GM21786 (cell line): Measurements from ENCODE around the gene TECTA.

Experiments used
- ATAC-seq: cut with Tn5 transposase; IDR thresholded peaks from one replicate; pipeline ENCODE4 v1.9.1; 2021; ENCODE audit not compliant: unreplicated experiment

Gene TECTA

DNA sequence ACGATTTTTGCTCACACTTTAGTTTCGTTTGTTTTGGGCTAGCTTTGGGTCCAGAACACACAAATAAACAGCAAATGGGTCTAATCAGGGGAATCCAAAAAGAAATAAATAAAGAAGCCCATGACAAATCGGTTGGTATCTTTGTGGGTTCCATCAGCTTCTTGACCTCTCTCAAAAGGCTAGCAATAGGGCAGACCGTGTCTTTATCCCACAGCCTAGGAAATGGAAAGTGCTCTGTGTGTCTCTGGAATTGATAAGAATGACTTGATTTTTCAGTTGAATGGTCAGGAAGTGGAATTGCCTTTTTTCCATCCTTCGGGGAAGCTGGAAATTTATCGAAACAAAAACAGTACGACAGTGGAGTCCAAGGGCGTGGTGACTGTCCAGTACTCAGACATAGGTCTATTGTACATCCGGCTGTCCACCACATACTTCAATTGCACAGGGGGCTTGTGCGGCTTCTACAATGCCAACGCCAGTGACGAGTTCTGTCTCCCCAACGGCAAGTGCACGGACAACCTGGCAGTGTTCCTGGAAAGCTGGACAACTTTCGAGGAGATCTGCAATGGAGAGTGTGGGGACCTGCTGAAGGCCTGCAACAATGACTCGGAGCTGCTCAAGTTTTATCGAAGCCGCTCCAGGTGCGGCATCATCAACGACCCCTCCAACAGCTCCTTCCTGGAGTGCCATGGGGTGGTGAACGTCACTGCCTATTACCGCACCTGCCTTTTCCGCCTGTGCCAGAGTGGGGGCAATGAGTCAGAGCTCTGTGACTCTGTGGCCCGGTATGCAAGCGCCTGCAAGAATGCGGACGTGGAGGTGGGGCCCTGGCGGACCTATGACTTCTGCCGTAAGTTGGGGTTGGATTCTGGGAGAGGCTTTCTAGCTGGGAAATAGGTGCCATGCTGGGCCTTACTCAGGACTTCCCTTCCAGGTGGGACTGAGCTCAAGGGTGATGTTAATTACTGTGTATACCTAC is 28.6 kb downstream of the TECTA start:
- no peak for ATAC-seq

DNA sequence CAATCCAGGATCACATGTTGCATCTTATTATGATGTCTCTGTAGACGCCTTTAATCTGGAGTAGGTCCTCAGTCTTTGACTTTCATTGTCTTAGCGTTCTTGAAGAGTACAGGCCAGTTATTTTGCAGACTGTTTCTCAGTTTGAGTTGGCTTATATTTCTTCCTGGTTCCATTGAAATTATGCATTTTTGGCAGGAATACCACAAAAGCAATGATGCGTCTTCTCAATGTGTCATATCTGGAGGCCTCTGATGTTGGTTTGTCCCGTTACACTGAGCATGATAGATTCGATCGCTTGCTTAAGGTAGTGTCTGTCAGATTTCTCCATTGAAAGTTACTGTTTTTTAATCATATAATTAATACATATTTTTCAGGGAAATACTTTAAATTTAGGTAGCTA is 30.6 kb downstream of the TECTA start:
- ATAC-seq = no peak

DNA sequence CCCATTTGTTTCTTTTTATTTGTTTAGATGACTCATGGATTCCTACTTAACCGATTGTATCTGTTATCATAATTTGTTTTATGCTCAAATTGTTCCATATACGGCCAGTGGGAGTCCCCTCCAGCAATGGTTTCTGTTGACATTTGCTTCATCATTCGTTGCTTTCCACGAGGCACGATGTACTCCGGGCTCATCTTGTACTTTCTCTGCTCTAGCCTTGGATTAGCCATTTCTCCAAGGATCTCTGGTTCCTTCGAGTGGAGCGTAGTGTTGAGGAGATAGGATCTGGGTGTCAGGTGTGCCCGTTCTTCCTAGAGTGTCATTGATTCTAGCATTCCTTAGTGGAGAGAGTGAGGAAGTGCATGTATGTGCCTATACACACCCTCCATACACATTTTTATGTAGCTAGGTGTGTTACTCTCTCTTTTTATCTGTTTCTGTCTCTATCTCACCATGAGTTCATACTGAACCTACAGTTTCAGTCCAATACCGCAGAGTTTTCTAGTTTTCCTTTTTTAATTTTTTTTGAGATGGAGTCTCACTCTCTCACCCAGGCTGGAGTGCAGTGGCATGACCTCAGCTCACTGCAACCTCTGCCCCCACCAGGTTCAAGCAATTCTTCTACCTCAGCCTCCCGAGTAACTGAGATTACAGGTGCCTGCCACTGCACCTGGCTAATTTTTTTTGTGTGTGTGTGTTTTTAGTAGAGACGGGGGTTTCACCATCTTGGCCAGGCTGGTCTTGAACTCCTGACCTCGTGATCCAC is 31.4 kb downstream of the TECTA start:
- ATAC-seq = no peak

DNA sequence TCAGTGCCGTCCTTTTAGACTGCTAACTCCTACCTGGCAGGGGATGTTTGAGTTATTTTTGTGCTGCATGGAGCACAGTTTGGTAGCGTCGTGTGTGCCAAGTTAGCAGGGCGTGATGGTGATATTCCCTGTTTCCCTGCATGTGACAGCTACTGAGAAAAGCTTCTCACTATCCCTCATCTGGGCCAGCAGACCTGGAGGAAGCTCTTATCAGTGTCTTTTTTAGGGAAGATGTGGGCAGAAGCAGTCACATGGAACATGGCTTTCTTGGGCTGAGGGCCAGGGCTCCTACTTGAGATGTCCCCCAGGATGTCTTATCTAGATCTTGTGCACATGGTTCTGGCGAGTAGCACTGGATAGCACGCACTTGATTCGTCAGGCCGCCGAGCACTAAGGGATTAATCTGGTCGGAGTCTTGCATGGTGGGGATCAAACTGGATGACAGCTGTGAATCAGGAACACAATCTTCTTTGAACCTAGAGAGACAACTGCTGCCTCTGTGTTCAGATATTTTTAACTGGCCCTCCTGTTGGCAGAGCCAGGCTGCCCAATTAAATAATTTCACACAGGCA is 33.8 kb downstream of the TECTA start:
- ATAC-seq = no peak

DNA sequence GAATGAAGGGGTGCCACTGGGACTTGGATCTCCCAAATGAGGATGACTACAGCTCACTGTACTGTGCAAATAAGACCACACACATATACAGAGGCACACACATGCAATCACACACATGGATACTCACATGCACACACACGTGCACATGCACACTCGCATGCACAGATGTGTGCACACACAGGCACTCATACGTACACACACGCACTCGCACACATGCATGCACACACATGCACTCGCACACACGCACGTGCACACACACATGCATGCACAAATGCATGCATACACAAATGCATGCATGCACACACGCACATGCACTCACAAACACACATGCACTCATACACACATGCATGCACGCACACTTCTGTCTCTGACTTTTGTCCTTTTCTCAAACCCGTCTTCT is 36.0 kb downstream of the TECTA start:
- no peak for ATAC-seq

DNA sequence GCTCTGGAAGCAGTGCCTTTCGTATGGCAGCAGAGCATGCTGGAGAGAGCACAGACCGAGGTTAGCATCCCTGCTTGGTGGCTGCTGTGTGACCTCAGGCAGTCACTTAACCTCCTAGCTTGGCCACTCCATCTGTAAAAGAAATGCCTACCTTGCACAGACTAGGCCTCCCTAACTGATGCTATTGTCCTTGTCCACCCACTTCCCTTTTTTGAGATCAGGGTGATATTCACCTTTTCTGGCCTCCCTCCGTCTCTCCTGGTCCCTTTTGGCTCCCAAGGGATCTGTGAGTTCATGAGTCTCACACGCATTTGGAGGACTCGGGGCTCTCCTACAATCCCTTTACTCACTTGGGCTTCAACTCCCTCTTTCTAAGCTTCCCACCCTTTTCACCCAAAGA is 37.2 kb downstream of the TECTA start:
- ATAC-seq = no peak

DNA sequence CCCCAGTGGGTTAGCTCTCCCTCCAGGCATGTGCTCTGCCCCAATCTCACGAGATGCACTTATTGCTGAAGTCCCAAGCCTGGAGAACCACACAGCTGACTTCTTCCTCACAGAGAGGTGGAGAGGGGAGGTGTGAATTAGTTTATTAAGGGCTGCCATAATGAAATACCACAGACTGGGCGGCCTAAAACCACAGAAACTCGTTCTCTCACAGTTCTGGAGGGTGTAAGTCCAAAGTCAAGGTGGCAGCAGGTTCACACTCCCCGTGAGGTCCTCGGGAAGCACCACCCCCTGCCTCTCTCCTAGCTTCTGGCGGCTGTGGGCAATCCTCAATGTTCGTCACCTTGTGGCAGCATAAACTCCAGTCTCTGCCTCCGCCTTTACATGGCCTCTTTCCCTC is 39.3 kb downstream of the TECTA start:
- ATAC-seq = no peak

DNA sequence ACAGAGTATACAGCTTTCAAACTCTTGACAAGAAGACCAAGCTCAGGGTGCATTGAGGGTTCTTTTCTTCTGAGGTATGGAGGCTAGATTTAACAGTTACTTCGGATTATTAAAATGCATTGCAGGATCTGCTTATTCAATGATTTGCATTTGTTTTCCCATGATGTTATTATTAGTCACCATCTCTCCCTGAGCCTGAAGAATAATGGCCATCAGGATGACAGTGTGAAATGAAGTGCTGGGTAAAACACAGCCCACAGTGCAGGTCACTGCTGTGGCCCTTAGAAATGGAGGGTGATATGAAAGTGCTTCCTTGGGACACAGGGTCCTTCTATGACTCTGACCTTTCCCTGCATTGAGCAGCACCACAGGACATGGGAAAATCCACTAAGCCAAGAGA is 40.0 kb downstream of the TECTA start:
- no peak for ATAC-seq

DNA sequence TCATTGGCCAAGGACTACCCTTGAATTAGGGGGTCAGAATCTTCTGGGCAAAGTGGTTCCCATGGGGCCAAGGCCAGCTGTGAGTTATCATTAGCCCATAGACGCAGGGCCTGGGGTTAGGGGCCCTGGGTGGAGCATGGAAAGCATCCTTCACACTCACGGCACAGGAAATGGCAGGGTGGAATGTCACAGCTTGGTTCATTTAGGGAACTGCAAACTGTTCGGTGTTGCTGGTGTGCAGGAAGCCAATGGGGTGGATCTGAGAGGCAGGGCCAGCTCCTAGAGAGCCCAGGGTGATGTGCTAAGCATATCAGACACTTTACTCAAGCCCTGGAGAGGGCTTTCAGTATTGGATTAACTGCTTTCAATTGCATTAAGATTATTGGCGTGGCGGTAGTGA is 42.9 kb downstream of the TECTA start:
- no peak for ATAC-seq

DNA sequence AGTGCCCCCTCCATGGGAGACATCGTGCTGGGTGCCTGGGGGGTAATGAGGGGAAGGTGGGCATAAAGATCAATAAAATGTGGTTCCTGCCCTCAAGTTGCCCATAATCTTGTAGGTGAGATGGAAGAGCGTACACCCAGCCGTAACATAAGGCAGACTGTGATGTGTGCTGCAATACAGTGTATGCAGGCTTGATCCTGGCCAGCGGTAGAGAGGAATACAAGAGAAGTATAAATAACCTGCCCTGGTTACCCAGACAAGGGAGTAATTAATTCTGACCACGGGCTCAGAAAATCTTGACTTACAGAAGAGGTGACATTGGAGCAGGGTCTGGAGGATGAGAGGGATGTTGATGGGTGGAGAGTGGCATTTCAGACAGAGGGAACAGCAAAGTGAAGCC is 43.7 kb downstream of the TECTA start:
- ATAC-seq = no peak

DNA sequence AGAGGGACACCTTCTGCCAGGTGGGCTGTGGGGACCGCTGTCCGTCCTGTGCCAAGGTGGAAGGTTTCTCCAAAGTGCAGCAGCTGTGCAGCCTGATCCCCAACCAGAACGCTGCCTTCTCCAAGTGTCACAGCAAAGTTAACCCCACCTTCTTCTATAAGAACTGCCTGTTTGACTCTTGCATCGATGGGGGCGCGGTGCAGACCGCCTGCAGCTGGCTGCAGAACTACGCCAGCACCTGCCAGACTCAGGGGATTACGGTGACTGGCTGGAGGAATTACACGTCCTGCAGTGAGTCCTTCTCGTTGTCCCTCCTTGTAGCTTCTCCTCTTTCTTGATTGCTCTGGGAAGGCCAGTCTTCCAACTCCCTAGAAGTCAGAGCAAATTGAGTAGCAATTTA is 44.8 kb downstream of the TECTA start:
- ATAC-seq = no peak

DNA sequence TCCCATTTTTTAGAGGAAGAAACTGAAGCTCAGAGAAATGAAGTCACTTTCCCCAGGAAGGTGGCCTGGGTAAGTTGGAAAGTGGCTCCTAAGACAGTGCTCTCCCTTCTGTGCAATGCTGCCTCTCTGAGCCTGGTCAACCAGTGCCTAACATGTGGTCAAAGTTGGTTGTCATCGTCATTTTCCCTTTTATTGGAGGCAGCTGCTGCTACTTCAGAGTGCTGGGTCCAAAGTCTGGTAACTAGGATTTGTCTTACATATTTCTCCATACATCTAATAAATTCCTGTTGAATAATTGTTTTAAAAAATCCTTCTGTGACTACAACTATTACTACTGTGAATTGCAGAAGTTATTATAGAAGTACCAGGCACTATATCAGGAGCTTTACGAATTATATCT is 48.1 kb downstream of the TECTA start:
- ATAC-seq = no peak

DNA sequence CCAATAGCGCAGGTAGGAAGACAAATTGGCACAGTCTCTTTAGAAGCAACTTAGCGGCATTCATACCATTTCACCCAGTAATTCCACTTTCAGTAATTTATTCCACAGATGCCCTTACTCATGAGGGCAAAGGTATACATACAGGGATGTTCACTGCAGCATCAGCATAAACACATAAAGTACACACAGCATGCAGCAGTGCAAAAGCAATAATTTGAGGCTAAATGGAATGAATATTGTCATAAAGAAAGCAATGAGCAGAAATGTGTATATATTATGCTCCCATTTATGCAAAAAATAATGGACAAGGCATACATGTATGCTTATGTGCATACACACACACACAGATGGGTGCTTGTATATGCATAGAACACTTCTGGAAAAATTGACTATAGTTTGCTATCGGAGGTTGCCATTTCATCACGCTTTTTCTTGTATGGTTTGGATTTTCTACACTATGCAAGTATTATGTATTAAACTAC is 50.2 kb downstream of the TECTA start:
- ATAC-seq = no peak

DNA sequence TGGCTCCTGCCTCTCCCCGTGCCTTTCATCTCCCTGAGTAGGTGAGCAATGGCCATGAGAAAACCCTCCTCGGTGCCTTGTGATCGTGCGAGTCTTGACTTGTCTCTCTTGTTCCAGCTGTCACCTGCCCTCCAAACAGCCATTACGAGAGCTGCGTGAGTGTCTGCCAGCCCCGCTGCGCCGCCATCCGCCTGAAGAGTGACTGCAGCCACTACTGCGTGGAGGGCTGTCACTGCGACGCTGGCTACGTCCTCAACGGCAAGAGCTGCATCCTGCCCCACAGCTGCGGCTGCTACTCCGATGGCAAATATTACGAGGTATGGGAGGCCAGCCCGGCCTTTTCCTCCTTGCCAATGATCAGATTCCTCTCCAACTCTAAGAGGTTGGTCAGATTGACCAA is 51.7 kb downstream of the TECTA start:
- no peak for ATAC-seq

DNA sequence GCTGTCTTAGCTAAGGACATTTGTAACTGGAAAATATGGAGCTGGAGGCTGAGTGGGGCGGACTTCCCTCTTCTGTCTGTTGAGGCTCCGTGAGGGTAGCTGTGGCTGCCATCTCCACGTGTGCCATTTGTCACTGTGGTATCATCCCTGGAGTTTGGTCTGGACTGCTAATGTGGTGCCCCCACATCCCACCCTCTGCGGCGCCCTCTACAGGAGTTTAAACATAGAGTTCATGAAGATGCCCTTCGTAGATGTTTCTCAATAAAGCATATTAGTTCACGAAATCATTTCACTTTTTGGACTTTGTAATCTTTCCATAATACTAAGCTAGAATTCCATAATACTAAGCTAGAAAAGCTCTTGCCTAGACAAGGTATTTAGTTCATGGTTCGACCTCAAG is 52.4 kb downstream of the TECTA start:
- ATAC-seq = no peak

DNA sequence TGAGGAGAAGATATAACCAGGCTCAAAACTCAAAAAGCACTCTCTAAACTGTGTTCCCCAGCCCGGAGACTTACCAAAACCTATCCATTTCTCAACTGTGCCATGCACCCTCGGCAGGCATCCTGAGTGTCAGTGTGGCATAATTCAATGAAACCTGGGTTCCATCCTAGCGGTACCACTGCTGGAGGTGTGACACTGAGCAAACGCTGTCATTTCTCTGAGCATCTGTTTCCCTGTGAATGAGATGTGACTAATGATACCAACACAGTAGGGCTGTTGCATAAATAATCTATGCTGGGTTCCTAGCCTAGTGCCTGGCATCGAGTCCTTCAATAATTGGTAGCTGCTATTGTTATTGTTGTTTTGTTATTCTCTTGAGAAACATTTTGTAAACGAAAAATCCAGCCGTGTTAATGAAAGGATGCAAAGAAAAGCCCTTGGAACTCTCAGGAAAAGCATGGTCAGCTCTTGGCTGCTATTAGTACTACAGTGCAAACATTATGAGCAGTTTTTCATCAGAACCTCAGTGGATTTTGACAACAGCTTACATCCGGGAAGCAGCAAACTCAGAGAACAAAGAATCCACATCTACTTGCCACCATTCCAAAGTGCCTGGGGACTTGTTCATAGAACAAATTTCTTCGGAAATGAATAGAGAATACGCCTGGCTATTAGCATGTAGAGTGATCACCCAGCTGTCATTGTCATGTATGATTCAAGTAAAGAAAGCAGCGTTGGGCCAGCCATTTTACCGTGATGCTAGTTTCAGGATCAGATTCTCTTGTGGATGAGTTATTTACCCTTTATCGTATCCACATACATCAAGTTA is 53.7 kb downstream of the TECTA start:
- no peak for ATAC-seq

DNA sequence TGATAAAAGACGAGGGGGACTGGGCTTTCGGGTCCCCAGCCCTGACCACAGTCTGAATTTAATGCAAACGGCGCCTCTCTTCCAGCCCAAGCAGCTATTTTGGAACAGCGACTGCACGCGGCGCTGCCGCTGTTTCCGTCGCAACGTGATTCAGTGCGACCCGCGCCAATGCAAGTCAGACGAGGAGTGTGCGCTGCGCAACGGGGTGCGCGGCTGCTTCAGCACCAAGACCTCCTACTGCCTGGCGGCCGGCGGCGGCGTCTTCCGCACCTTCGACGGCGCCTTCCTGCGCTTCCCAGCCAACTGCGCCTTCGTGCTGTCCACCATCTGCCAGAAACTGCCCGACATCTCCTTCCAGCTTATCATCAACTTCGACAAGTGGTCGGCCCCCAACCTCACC is 56.7 kb downstream of the TECTA start:
- ATAC-seq = no peak

DNA sequence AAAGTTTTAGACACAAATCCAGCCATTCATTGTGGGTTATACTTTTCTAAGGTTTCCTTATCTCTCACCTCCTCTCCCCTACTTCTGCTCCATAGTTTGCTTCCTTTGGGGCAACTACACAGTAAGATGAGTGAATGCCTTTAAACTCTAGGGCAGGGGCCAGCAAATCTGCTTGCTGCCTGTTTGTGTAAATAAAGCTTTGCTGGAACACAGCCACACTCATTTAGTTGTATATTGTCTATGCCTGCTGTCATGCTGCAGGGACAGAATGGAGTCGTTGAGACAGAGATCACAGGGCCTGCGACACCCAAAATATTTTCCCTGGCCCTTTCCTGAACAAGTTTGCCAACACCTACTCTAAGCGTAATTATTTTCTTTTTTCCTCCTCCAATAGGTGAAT is 58.7 kb downstream of the TECTA start:
- no peak for ATAC-seq

DNA sequence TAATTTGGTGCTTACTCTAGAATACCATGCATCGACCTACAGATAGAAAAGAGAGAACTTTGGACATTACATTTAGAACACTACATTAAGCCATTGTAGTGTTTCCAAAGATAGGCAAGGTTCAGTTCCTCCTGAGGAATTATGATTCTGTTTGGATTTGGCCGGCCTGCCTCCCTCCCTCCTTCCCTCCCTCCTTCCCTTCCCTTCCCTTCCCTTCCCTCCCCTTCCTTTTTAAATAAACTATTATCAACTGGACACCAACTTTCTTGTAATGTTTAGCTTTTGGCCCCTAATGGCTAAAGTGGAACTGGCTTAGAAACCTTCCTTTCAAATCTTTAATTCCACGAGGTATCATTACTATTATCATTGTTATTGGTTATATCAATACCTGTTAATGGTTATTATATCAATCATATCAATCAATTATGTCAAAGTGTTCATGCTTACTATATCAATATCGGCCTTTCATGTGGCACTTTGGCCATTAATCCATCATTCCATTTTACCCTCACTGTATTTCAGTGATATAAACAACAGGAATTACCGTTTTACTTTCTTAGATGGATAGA is 60.4 kb downstream of the TECTA start:
- no peak for ATAC-seq

DNA sequence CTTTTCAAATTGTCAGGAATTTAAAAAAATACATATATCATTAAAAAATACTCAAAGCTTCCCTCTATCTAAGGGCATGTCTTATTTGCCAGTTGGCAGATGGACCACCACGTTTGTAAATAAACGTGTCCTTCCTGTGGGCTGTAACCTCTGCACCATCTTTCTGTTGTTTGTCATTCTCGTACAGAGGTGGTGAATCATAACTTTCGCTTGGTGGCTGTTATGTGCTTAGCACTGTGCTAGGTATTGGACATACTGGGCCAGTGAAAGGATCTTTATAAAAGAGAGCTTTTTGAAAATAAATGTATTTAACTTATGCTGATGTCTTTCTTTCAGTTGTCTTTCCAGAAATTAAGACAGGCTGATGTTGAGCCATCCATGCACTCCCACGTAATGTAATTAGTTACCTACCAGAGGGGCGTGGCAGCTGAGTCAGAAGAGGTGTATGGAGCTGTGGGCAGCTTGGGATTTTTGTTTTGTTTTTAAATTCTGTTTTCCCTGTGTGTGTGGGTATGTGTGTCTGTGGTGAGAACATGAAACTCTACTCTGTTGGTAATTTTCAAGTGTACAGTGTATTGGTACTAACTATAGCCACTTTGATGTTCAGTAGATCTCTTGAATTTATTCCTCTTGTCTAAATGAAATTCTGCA is 62.7 kb downstream of the TECTA start:
- ATAC-seq = no peak
